ENCODE data around the gene UBA5. TPM values are rescaled to one million over a fixed set of nuclear protein-coding genes. Genes with fewer than 3 reads are reported as not detected.

The UBA5 gene
- total RNA-seq, 1 donor from 2014 or later: 43.0 TPM

DNA sequence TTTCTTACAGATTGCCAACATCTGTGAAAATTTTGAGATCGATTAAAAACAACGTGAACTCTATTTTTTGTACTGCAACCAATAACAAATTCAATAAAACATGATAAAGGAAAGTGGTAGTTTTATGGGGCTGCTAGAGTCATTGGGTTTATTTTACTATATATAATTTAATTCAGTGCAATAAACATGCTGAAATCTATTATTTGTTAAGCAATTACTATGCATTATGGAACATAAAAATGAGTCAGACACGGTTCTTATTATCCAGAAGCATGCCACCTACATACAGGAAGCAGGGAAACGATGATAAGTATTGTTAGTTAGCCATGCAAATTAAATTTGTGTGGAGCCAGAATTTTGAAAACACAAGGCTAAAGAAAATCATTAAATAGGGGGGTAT, 34.9 kb downstream of the UBA5 start:
- Mint-ChIP-seq H3K27me3 (ENCODE audit: unreplicated experiment) (no peaks in the 10 kb centered on the region), H3K9me3 (ENCODE audit: unreplicated experiment) (no peaks in the 10 kb centered on the region), H3K27ac (ENCODE audit: unreplicated experiment) (no peak overlapping the region), H3K4me1 (ENCODE audit: low read depth, unreplicated experiment) (no peaks in the 10 kb centered on the region), H3K36me3 (ENCODE audit: unreplicated experiment) (no peaks in the 10 kb centered on the region), H3K4me3 (ENCODE audit: unreplicated experiment) (no peak overlapping the region)
- TF ChIP-seq, protein P1, sequence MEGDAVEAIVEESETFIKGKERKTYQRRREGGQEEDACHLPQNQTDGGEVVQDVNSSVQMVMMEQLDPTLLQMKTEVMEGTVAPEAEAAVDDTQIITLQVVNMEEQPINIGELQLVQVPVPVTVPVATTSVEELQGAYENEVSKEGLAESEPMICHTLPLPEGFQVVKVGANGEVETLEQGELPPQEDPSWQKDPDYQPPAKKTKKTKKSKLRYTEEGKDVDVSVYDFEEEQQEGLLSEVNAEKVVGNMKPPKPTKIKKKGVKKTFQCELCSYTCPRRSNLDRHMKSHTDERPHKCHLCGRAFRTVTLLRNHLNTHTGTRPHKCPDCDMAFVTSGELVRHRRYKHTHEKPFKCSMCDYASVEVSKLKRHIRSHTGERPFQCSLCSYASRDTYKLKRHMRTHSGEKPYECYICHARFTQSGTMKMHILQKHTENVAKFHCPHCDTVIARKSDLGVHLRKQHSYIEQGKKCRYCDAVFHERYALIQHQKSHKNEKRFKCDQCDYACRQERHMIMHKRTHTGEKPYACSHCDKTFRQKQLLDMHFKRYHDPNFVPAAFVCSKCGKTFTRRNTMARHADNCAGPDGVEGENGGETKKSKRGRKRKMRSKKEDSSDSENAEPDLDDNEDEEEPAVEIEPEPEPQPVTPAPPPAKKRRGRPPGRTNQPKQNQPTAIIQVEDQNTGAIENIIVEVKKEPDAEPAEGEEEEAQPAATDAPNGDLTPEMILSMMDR (IDR thresholded peaks at IDR 0.05; ENCODE audit: partially characterized antibody, unreplicated experiment): no peak
- no peak for DNase-seq

- H3K36me3 Mint-ChIP-seq (ENCODE audit: unreplicated experiment): no peaks in the 10 kb centered on the region
- TF ChIP-seq, protein P1 (IDR thresholded peaks at IDR 0.05; ENCODE audit: partially characterized antibody, unreplicated experiment): no peak
- no peak for DNase-seq
- no peaks in the 10 kb centered on the region for H3K9me3 Mint-ChIP-seq (ENCODE audit: unreplicated experiment)
- no peaks in the 10 kb centered on the region for H3K4me1 Mint-ChIP-seq (ENCODE audit: low read depth, unreplicated experiment)
- no peak overlapping the region for H3K27ac Mint-ChIP-seq (ENCODE audit: unreplicated experiment)
- H3K27me3 Mint-ChIP-seq (ENCODE audit: unreplicated experiment): no peaks in the 10 kb centered on the region
- no peak overlapping the region for H3K4me3 Mint-ChIP-seq (ENCODE audit: unreplicated experiment)
Observed at GRCh38 chr3:132695422-132695821, 35.3 kb downstream of the UBA5 start.

- Mint-ChIP-seq H3K4me3 (ENCODE audit: unreplicated experiment) (no peak overlapping the region), H3K4me1 (ENCODE audit: low read depth, unreplicated experiment) (no peaks in the 10 kb centered on the region), H3K36me3 (ENCODE audit: unreplicated experiment) (no peaks in the 10 kb centered on the region), H3K9me3 (ENCODE audit: unreplicated experiment) (peaks cover 1% of the 10 kb centered on the region), H3K27ac (ENCODE audit: unreplicated experiment) (no peak overlapping the region), H3K27me3 (ENCODE audit: unreplicated experiment) (no peaks in the 10 kb centered on the region)
- no peak for DNase-seq
- TF ChIP-seq, protein P1 (IDR thresholded peaks at IDR 0.05; ENCODE audit: partially characterized antibody, unreplicated experiment): no peak
Observed at GRCh38 chr3:132703733-132704132, 43.6 kb downstream of the UBA5 start.

- Mint-ChIP-seq H3K9me3 (ENCODE audit: unreplicated experiment) (peaks cover 1% of the 10 kb centered on the region), H3K36me3 (ENCODE audit: unreplicated experiment) (no peaks in the 10 kb centered on the region), H3K27ac (ENCODE audit: unreplicated experiment) (no peak overlapping the region), H3K27me3 (ENCODE audit: unreplicated experiment) (no peaks in the 10 kb centered on the region), H3K4me1 (ENCODE audit: low read depth, unreplicated experiment) (peaks cover 6% of the 10 kb centered on the region), H3K4me3 (ENCODE audit: unreplicated experiment) (no peak overlapping the region)
- no peak for DNase-seq
- TF ChIP-seq, protein P1 (IDR thresholded peaks at IDR 0.05; ENCODE audit: partially characterized antibody, unreplicated experiment): no peak
Observed at GRCh38 chr3:132709761-132710160, 49.6 kb downstream of the UBA5 start.

DNA sequence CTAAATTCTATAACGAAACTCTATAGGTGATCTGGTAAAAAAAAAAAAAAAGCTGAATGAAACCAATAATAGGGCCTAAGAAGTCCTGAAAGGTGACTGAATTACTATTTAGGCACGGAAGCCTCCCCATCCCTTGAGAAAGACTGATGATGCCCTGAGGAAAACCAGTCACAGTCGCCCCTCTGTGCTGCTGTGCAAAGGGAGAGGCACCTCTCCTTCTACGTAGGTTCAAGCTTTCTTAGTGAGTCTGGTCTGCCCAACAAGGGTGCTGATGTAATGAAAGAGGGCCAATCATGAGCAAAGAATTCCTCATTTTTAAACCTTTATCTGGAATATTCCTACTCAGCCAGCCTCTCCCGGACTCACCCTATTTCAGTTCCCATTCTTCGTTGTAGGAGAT, 50.2 kb downstream of the UBA5 start:
- peaks cover 1% of the 10 kb centered on the region for H3K9me3 Mint-ChIP-seq (ENCODE audit: unreplicated experiment)
- H3K4me1 Mint-ChIP-seq (ENCODE audit: low read depth, unreplicated experiment): peaks cover 6% of the 10 kb centered on the region
- H3K27ac Mint-ChIP-seq (ENCODE audit: unreplicated experiment): no peak overlapping the region
- no peaks in the 10 kb centered on the region for H3K36me3 Mint-ChIP-seq (ENCODE audit: unreplicated experiment)
- DNase-seq: no peak
- no peak overlapping the region for H3K4me3 Mint-ChIP-seq (ENCODE audit: unreplicated experiment)
- no peaks in the 10 kb centered on the region for H3K27me3 Mint-ChIP-seq (ENCODE audit: unreplicated experiment)
- TF ChIP-seq, protein P1 (IDR thresholded peaks at IDR 0.05; ENCODE audit: partially characterized antibody, unreplicated experiment): no peak
